ENCODE results near the gene OPN1SW.

GRCh38 chr7:128774921-128775320 lies 673 bp downstream of the OPN1SW start:
- TF ChIP-seq POLR2A (IDR thresholded peaks at IDR 0.05; ENCODE audit: low read length) (no peak), GATA1 (IDR thresholded peaks at IDR 0.05; ENCODE audit: low read depth, low read length) (no peak)
